HUES48 (cell line): ENCODE data around the gene MOB3B.

Experiments used
- H3K27ac ChIP-seq: one replicate; pipeline ENCODE4 v1.7.0; 2013; ENCODE audit warnings: low read depth, low read length, inconsistent platforms
- H3K27me3 ChIP-seq: 2 replicates; pipeline ENCODE4 v1.6.1; 2013; ENCODE audit warnings: mild to moderate bottlenecking, low read length; ENCODE audit not compliant: control insufficient read depth, insufficient read depth
- H3K36me3 ChIP-seq: 2 replicates; pipeline ENCODE4 v1.6.1; 2013; ENCODE audit warnings: low read length; ENCODE audit not compliant: control insufficient read depth, insufficient read depth
- H3K4me1 ChIP-seq: 2 replicates; pipeline ENCODE4 v1.6.1; 2013; ENCODE audit warnings: mild to moderate bottlenecking, low read length; ENCODE audit not compliant: control insufficient read depth, insufficient read depth
- H3K4me3 ChIP-seq: 2 replicates; pipeline ENCODE4 v1.5.1; 2013; ENCODE audit warnings: mild to moderate bottlenecking, low read depth, low read length
- H3K9ac ChIP-seq: 2 replicates; pipeline ENCODE4 v1.6.1; 2013; ENCODE audit warnings: mild to moderate bottlenecking, low read depth, low read length, moderate library complexity
- H3K9me3 ChIP-seq: 2 replicates; pipeline ENCODE4 v1.6.1; 2013; ENCODE audit warnings: low read length; ENCODE audit not compliant: control insufficient read depth, insufficient read depth

Gene MOB3B

GRCh38 chr9:27377147-27377807, 152.3 kb downstream of the MOB3B start:
- H3K4me1 ChIP-seq = peaks cover 26% of the 10 kb centered on the region
- H3K27ac ChIP-seq = peak overlapping the region; percentile 45
- no peak overlapping the region for H3K4me3 ChIP-seq
- no peak overlapping the region for H3K9ac ChIP-seq
- H3K36me3 ChIP-seq = no peaks in the 10 kb centered on the region
- no peaks in the 10 kb centered on the region for H3K27me3 ChIP-seq
- H3K9me3 ChIP-seq = no peaks in the 10 kb centered on the region

- Histone ChIP-seq H3K4me1 (peaks cover 55% of the 10 kb centered on the region), H3K27ac (no peak overlapping the region), H3K36me3 (no peaks in the 10 kb centered on the region), H3K27me3 (no peaks in the 10 kb centered on the region), H3K9me3 (no peaks in the 10 kb centered on the region), H3K4me3 (no peak overlapping the region), H3K9ac (no peak overlapping the region)
These were observed 155.8 kb downstream of the MOB3B start for GRCh38 chr9:27373851-27374250.

GRCh38 chr9:27372615-27373014, 157.0 kb downstream of the MOB3B start:
- no peak overlapping the region for H3K27ac ChIP-seq
- no peak overlapping the region for H3K4me3 ChIP-seq
- H3K4me1 ChIP-seq = peaks cover 64% of the 10 kb centered on the region
- no peaks in the 10 kb centered on the region for H3K36me3 ChIP-seq
- H3K9ac ChIP-seq = no peak overlapping the region
- no peaks in the 10 kb centered on the region for H3K9me3 ChIP-seq
- no peaks in the 10 kb centered on the region for H3K27me3 ChIP-seq

- Histone ChIP-seq H3K36me3 (no peaks in the 10 kb centered on the region), H3K27me3 (no peaks in the 10 kb centered on the region), H3K4me1 (peaks cover 66% of the 10 kb centered on the region), H3K9me3 (no peaks in the 10 kb centered on the region), H3K9ac (no peak overlapping the region), H3K4me3 (no peak overlapping the region), H3K27ac (peak overlapping the region; percentile 92)
These were observed 158.2 kb downstream of the MOB3B start for GRCh38 chr9:27371382-27371781.

GRCh38 chr9:27369591-27369990, 160.0 kb downstream of the MOB3B start:
- Histone ChIP-seq H3K27ac (peak overlapping the region; percentile 92), H3K9me3 (no peaks in the 10 kb centered on the region), H3K9ac (peak overlapping the region; percentile 31; the same call in 1 of the 2 replicates), H3K36me3 (no peaks in the 10 kb centered on the region), H3K27me3 (no peaks in the 10 kb centered on the region), H3K4me3 (peak overlapping the region; percentile 30; the same call in 1 of the 2 replicates), H3K4me1 (peaks cover 61% of the 10 kb centered on the region)

GRCh38 chr9:27368316-27368985, 161.2 kb downstream of the MOB3B start:
- no peaks in the 10 kb centered on the region for H3K9me3 ChIP-seq
- H3K4me1 ChIP-seq = peaks cover 61% of the 10 kb centered on the region
- no peak overlapping the region for H3K9ac ChIP-seq

GRCh38 chr9:27367921-27368315, 161.7 kb downstream of the MOB3B start:
- Histone ChIP-seq H3K4me3 (no peak overlapping the region), H3K27me3 (no peaks in the 10 kb centered on the region), H3K27ac (no peak overlapping the region), H3K36me3 (no peaks in the 10 kb centered on the region), H3K9me3 (no peaks in the 10 kb centered on the region), H3K9ac (no peak overlapping the region), H3K4me1 (peaks cover 61% of the 10 kb centered on the region)

More at GRCh38 chr9:27368316-27368985, 161.2 kb downstream of the MOB3B start:
- Histone ChIP-seq H3K27ac (peak overlapping the region; percentile 92), H3K36me3 (no peaks in the 10 kb centered on the region), H3K4me3 (no peak overlapping the region), H3K27me3 (no peaks in the 10 kb centered on the region)

- H3K4me1 ChIP-seq = peaks cover 61% of the 10 kb centered on the region
- H3K4me3 ChIP-seq = no peak overlapping the region
- peak overlapping the region; percentile 18 for H3K27ac ChIP-seq
- no peaks in the 10 kb centered on the region for H3K36me3 ChIP-seq
- 0 out of 2 replicates have a peak overlapping the region, but pooled peaks have one; percentile 13 for H3K9ac ChIP-seq
- H3K9me3 ChIP-seq = no peaks in the 10 kb centered on the region
- H3K27me3 ChIP-seq = no peaks in the 10 kb centered on the region
These were observed 162.3 kb downstream of the MOB3B start for GRCh38 chr9:27367175-27367798.

GRCh38 chr9:27365707-27366376, 163.8 kb downstream of the MOB3B start:
- H3K9ac ChIP-seq = no peak overlapping the region
- no peak overlapping the region for H3K4me3 ChIP-seq
- H3K27me3 ChIP-seq = no peaks in the 10 kb centered on the region
- H3K36me3 ChIP-seq = no peaks in the 10 kb centered on the region
- H3K9me3 ChIP-seq = no peaks in the 10 kb centered on the region
- H3K4me1 ChIP-seq = peaks cover 48% of the 10 kb centered on the region
- H3K27ac ChIP-seq = no peak overlapping the region

GRCh38 chr9:27362447-27363210, 167.0 kb downstream of the MOB3B start:
- no peaks in the 10 kb centered on the region for H3K27me3 ChIP-seq
- H3K4me1 ChIP-seq = peaks cover 20% of the 10 kb centered on the region
- H3K9ac ChIP-seq = no peak overlapping the region
- H3K36me3 ChIP-seq = no peaks in the 10 kb centered on the region
- H3K27ac ChIP-seq = no peak overlapping the region
- H3K9me3 ChIP-seq = no peaks in the 10 kb centered on the region
- H3K4me3 ChIP-seq = no peak overlapping the region
